Medulla oblongata (tissue), 1 donor: ENCODE data around the gene PCMT1.
"Not testable (repeated sequence)": the region's sequence is repeated elsewhere in the genome, so short reads cannot be mapped to it uniquely, and the experiment has no call there.

Experiments used
- DNase-seq: peaks from one replicate; pipeline ENCODE4 v3.0.0-alpha.2; 2015; ENCODE audit errors: extremely low spot score

The PCMT1 gene

DNA sequence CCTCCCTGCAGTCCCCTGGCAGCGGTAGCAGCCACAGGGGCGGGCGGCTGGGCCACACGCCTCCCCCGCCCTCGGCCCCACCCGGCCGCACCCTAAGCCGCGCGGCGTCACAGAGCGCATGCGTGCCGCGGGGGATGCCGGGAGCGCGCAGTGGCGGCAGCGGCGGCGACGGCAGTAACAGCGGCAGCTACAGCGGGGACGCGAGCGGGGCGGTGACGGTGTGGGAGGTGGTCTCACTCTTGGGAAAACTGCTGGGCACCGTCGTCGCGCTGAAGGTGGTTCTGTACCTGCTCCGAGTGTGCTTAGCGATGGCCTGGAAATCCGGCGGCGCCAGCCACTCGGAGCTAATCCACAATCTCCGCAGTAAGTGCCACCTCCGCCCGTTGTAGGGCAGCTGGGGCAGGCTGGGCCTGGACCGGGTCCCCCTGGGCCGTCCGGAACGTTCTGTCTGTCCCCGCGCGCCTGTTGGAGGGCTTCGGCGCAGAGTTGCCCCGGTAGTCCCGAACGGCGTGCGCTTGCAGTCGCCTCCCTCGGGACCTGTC, at the start of gene PCMT1:
Gene PCMT1 (plus strand): TSS at position 148 of the 542 bp plus-strand sequence. CDS start 161 bp downstream, at position 309.
- peak; percentile 93 for DNase-seq

DNA sequence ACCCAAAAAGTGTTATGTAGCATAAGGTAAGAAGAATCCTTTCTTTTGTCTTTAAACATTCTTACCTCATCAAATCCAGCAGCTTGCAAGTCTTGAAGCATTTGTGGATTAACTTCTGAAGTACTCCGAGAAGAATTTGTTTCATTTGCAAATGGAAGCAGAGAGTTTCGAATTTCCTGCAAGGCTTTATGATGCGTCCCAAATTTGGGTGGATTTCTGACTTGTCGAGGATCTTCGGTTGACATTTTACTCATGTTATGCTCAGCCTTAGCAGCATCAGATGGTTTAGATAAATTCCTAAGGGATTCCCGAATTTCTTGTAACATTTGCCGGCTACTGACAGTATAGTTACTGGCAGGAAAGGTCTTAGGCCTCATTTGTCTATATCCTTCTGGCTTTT, 47.8 kb upstream of the PCMT1 start:
- no peak for DNase-seq

DNA sequence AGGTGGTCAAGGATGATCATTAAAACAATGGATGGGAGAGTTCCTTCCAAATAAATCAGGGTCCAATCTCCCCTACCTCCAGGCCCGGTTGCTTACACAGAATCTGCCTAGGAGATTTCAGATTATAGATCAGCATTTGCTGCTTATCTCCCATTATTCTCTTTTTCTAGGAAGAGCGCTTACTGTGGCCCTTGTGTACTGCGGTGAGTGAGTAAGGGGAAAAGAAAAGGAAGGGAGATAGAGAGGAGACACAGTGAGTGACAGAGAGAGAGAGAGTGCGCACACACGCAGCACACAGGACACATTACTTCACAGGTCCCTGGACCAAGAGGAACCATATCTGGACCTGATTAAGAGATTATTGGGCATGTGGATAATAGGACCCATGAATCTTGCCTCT, 37.8 kb upstream of the PCMT1 start:
- DNase-seq, result no peak

DNA sequence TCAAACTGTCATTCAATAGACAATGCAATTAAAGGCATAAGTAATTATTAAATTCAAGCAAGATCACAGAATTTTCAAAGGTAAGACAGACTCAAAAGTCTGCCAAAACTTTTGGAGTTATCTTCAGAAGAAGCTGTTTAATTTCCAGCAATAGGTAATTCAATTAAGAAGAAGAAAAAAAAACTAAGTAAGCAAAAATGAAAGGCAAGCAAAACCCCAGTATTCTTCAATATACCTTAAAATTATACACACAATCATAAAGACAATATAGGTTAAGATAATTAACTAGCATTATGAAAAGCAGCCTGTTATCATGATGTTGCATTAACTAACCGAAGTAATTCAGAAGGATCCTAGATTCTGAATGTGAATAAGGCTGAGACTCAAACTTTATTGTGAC, 35.1 kb upstream of the PCMT1 start:
- DNase-seq, result no peak

DNA sequence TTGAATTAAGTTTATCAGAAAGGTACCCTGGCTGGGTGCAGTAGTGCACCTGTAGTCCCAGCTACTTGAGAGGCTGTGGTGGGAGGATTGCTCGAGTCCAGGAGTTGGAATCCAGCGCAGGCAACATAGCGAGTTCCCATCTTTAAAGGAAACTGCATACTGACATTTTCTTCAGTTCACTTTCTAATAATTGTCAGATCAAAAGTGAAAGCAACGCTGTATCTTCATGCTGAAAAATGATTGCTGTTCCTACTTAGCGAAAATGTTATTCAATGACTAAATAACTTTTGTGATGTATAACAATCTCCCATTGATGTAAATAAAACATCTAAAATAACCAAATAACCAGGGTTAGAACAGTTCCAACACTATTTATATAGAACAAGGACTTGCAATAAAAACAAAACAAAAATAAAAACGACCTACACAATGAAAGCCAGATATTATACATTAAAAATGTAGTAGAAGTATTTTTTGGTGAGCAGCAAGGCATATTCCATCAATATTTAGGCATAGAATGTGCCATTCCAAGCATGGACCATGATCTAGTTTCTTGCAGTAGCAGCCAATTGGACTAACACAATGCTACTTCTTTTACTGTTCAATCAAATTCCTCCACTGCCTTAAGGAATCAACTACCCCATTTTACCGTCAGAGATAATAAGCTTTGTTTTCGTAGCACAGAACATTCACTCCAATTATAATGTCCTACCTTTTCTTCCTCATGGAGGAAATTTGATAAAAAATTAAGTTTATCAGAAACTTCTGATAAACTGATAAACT, 33.2 kb upstream of the PCMT1 start:
- peak; percentile 20 for DNase-seq

DNA sequence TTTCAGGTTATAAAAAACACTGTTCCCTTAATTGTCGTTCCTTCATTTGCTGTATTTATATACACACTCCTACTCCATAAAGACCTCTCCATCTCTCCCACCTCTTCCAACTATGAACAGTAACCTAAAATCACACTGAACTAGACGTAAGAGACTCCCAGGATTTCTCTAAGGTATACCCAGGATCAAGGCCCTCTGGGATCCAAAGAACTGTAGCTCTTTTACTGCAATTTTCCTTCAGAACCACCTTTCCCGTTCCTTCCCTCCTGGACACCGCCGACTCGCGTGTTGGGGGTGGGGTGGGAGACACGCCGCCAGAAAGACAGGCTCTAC, 32.3 kb upstream of the PCMT1 start:
- DNase-seq, result no peak

DNA sequence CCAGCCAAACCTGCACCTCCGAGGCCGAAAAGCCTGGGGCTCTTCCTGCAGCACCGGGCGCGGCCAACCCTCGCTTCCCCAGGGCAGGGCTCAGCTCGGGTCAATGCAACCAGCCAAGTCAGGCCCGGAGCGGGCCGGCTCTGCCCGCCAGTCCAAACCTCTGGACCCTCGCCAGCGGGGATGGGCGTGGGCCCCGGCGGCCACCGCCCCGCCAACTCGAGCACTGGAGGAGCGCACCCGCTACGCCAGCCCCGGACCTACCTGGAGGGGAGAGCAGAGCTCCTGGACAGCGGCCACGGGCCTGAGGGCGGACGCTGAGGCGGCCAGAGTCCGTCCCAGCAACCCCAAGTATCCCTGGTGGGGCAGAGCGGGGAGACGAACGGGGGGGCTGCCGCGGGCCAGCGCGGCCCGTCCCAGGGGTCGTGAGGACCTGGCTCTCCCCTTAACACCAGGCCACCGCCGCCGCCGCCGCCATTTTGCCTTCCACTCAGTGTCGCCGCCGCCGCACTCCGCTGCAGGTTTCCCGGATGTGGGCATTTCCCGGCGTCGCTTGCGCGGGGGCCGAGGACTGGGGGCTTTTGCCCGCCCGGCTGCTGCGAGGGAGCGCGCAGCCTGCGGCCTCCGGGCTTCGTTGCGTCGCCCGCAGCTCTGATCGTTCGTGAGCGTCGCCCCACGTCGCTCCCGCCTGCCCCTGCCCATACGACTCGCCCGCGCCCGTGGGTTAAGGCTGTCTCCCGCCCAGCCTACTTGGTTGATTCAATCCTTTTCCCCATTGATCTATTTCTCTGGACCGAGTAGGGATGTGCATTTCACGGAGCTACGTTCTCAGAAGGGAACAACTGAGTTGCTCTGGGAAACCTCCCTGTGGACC, 31.7 kb upstream of the PCMT1 start, which contains the start of gene LATS1:
Gene LATS1 (minus strand): TSS at position 514 of the 871 bp plus-strand sequence. CDS start 15,975 bp downstream, outside the sequence.
- DNase-seq, result peak; percentile 83

DNA sequence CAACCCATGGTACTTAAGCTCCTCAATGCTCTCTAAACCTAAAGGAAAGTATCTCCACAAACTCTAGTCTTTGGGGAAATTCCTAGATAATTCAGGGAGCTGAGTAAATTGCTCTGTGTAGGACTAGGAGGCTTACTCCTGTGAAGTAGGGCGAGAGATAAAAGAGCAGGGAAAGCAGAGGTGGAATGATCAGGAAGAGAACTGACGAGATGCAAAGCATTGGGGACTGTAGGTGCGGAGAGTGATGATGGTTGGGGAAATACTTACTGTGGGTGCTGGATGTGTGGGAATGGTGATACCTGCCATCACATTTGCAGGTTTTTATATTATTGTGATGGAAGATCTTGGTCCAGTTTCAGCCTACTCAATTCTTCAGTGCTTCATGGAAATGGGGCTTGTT, 30.0 kb upstream of the PCMT1 start:
- no peak for DNase-seq

DNA sequence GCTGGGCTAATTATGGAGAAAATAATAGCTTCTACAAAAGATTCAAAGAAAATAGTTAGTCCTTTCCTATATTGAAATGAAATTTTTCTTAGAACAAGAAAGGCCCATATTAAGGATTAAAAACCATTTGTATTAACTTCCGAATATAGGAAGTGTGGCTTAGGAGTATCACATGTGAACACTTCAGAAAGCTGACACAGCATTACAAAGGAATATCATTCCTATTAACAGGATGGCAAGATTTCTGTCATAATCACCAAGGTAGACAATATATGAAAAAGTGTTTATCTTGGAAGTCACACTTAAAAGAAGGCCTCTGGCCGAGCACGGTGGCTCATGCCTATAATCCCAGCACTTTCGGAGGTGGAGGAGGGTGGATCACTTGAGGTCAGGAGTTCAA, 26.3 kb upstream of the PCMT1 start:
- no peak for DNase-seq

DNA sequence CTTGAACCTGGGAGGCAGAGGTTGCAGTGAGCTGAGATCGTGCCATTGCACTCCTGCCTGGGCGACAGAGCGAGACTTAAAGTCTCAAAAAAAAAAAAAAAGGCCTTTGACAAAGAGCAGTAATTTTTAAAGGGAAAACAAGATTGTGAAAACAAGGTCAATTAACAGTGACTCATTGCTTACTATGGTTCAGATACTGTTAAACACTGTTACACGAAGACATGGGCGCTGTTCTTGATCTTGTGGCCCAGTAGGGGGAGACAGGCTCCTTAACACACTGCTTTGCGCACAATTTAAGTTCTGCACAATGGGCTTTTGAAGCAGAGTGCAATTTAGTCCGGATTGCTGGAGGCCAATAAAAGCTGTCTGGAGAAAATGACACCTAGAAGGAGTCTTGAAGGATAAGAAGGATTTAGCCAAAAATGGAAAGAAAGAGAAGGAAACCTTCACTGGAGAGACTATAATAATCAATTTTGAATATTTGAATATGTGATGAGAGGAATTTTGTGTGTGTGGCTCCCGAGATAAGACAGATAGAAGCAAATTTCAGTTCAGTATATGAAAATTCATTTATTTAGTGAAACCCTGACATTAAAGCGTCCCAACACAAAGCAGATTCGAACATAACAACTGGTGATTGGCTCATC, 25.6 kb upstream of the PCMT1 start:
- peak; percentile 83 for DNase-seq

DNA sequence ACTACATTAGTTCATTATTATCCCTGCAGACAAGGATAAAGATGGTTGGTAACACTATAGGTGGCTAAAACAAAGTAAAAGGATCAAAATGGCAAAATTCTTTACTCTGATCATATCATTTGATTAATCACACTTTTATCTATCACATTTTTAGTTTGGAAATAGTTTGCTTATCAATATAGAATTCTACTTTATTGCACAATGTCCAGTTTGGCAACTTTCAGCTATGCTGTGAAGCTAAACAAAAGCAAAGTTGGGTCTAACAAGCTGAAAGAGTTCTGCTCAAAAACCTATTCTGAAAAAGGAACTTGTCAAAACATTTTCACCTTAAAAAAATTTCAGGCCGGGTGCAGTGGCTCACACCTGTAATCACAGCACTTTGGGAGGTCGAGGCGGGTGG, 23.8 kb upstream of the PCMT1 start:
- DNase-seq, result no peak

DNA sequence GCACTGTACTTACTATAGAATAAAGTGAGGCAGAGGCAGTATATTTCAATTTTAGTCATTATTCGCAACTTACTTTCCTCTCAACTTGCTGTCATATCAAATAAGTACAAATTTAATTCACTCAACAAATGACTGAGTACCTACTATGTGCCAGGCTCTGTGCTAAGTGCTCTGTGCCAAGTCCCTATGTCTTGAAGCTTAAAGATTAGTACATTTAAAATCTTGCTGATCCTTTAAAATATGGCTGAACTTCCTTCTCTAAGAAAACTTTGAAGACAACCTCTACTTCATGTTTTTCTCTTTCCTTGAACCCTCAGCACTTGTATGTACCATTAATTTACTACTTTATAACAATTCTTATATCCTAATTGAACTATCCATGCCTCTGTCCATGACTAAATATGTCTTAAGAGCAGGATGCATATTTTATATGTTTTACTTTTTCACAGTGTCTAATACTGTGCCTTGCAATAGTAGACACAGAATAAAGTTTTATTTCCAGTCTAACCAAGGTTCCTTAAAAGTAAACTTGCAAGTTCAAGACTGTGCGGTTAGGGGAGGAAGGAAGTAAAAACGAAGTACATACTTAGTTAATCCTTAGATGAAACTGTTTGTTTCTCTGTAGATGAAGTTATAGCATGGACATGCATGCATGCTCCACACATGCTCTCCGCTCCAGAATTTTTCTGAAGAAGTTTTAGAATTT, 21.6 kb upstream of the PCMT1 start:
- peak; percentile 31 for DNase-seq

DNA sequence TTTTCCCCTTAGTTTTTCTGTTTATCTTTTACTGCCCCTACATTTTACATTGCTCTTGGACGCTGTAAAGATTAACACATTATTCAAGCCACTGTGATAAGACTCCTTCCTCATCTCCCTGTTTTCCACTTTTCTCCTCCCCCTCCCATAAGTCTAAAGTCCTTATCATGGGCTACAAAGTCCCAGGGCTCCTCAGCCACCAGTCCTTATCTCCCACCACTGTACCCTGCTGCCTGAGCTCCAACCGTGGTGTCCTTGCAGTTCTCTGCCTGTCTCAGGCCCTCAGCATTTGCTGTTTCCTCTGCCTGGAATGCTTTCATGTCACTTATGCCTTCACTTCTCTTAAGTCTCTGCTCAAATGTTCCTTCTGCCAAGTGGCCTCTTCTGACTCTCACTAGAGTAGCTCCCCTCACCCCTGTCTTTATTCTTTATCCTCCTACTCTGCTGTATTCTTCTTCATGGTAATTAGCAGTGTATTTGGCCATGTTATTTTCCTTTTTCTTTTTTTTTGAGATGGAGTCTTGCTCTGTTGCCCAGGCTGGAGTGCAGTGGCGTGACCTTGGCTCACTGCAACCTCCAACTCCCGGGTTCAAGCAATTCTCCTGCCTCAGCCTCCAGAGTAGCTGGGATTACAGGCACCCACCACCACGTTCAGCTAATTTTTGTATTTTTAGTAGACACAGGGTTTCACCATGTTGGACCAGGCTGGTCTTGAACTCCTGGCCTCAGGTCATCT, 20.9 kb upstream of the PCMT1 start:
- DNase-seq, result no peak

DNA sequence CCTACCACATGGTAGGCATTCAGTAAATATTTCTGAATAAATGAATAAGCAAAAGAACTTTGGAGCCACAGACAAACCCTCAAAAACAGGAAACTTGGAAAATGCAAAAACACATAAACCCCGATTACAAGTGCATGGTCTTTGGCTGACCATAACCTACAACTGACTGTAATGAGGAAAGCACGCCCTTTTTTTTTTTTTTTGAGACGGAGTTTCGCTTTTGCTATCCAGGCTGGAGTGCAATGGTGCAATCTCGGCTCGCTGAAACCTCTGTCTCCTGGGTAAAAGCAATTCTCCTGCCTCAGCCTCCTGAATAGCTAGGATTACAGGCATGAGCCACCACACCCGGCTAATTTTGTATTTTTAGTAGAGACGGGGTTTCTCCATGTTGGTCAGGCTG, 19.7 kb upstream of the PCMT1 start:
- no peak for DNase-seq

DNA sequence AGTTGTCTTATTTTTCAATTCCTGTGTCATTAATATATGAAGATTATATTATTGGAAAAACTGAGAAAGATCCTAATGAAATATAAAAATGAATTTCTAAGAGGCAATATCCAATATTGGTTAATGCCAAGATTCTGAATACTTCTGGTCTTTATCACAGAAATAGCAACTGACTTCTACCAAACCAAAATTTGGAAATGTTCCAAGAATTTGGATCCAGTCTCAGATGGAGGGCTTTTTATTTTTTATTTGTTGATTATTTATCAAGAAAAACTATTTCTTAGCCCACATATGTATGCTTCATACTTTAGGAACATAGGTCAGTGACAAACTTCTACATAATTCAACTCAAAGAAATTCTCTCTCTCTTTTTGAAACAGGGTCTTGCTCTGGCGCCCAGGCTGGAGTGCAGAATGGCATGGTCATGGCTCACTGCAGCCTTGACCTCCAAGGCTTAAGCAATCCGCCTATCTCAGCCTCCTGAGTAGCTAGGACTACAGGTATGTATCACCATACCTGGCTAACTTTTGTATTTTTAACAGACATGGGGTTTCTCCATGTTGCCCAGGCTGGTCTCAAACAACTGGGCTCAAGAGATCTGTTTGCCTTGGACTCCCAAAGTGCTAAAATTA, 16.3 kb upstream of the PCMT1 start:
- DNase-seq, result no peak

DNA sequence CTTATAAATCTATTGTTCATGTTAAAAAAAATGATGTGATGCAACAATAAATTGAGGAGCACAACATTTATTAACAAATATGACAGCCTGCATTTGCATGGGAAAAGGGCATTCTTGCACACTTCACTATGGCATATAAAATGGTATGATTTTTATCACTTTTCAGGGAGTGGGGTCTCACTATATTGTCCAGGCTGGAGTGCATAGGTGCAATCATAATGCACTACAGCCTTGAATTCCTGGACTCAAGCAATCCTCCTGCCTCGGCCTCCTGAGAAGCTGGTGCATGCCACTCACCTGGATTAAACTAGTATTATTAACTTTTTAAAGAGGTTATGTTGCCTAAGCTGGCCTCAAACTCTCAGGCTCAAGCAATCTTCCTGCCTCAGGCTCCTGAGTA, 14.6 kb upstream of the PCMT1 start:
- DNase-seq, result no peak

DNA sequence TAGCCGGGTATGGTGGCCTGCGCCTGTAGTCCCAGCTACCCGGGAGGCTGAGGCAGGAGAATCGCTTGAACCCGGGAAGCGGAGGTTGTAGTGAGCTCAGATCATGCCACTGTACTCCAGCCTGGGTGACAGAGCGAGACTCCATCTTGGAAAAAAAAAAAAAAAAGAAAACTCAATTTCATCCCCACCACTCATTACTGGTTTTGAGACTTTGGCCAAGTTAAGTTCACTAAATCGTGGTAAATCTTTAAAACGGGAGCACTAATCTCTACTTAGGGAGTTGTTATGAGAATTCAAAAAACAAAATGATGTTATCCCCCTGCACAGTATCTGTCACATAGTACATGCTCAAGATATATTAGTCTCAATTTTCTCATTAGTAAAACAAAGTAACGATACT, 4.3 kb upstream of the PCMT1 start:
- DNase-seq, result not testable (repeated sequence)

DNA sequence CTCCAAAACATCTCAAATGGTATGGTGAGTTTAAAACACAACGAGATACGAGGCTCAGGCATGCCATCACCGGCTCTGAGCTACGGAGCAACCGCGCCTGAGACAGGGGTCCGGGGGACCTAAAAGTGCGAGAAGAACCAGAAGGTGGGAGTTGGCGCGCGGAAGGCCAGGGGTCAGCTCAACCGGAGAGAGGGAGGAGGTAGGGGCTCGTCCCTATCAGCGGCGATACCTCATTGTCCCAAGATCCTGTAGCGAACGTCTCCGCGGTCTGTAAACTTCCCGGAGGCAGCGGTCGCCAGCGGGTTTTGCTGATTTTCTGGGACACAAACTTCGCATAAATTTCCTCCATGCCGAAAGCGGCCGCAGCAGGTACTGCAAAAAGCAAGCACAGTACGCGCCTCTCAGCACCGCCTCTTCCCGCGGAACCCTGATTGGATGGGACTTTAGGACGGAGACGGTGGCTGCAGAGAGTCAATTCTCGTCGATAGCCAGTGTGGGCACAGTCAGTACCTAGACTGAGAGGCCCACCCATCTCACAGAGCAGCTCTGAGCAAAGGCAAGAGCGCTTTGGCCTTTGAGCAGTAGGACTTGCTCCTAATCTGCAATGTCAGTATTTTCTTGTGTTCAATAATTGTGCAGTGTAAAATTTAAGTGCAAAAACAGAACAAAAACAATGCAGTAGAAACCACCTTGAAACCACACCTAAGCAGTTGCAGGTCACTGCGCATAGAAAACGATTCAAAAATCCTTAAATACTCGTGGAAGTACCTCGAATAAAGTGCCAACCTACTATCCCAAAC, 3.2 kb upstream of the PCMT1 start, which contains the start of gene NUP43:
Gene NUP43 (minus strand): TSS at position 383 of the 800 bp plus-strand sequence. CDS start 34 bp downstream, at position 349.
- DNase-seq, result peak; percentile 93

DNA sequence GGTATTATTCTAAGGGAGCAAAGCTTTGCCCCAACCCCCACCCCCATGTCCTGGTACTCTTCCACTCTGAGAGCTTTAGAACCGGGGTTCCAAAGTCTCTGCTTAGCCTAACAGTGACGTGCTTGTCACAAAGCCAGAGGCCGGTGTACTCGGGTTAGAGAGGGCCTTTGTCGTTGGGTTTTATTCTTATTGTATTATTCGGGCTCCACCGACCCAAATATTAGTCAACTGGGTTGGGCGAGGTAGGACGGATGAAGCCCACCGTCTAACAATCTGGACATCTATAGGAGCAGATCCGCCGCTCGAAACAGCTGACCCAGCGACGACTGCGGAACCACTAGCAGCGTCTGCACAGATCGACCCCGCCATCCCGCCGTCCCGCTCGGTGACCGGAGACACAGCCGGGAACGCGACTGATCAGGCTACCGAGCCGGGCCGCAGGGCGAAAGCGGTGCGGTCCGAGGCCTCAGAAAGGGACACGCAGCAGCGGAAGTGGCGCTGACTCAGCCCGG, 403 bp upstream of the PCMT1 start:
- not testable (repeated sequence) for DNase-seq
